Activated CD8-positive, alpha-beta T cell treated with anti-CD3 and anti-CD28 coated beads for 36 hours (primary cell): Measurements from ENCODE around the gene PJA1. TPM values are rescaled to one million over a fixed set of nuclear protein-coding genes. Genes with fewer than 3 reads are reported as not detected.

Experiments used
- ATAC-seq: fragments of 200-7000 bp; cut with Tn5 transposase; one replicate; pipeline ENCODE4 v1.10.0; 2021; ENCODE audit warnings: mild to moderate bottlenecking, moderate library complexity
- CTCF ChIA-PET: fragments of 350-600 bp; sonication (Branson Sonifier 250); formaldehyde crosslinking; loops from one replicate; lab custom pipeline; 2021; ENCODE audit warnings: antibody characterized with exemption; lab: Charles Lee
- POLR2A ChIA-PET: fragments of 350-600 bp; sonication (Branson Sonifier 250); formaldehyde crosslinking; loops from one replicate; lab custom pipeline; 2021; ENCODE audit warnings: antibody characterized with exemption; lab: Charles Lee
- DNase-seq: peaks from one replicate; pipeline ENCODE4 v3.0.0-alpha.2; 2020
- H3K27ac Mint-ChIP-seq: one replicate; pipeline ENCODE4 v1.8.0; 2021; ENCODE audit warnings: mild to moderate bottlenecking, mixed read lengths
- H3K27me3 Mint-ChIP-seq: one replicate; pipeline ENCODE4 v1.8.0; 2021; ENCODE audit warnings: mixed read lengths
- H3K36me3 Mint-ChIP-seq: one replicate; pipeline ENCODE4 v1.8.0; 2021; ENCODE audit warnings: low read depth, mixed read lengths
- H3K4me1 Mint-ChIP-seq: one replicate; pipeline ENCODE4 v1.8.0; 2021; ENCODE audit warnings: low read depth, mixed read lengths
- H3K4me3 Mint-ChIP-seq: one replicate; pipeline ENCODE4 v1.8.0; 2021; ENCODE audit warnings: mild to moderate bottlenecking, moderate library complexity, mixed read lengths
- H3K9me3 Mint-ChIP-seq: one replicate; pipeline ENCODE4 v1.8.0; 2021; ENCODE audit warnings: mixed read lengths
- CTCF ChIP-seq: fragments of 200-600 bp; IDR thresholded peaks from one replicate; pipeline ENCODE4 v1.8.0; 2022; ENCODE audit warnings: antibody characterized with exemption, mild to moderate bottlenecking
- intact Hi-C: fragments of 100-400 bp; cut with micrococcal nuclease; formaldehyde crosslinking; loops from one replicate; pipeline ENCODE4 v1.10.0; 2022
- total RNA-seq, 2 experiments: library from RNA; stranded (reverse); gene quantifications; one replicate each; pipeline ENCODE4 v1.2.3, GENCODE V29; 2021

The PJA1 gene
- total RNA-seq, 2 experiments from 2014 or later = 21.0 to 22.6 TPM

- CTCF ChIA-PET = no interaction called here
- no peak for TF ChIP-seq CTCF
These were observed 40.2 kb downstream of the PJA1 start for GRCh38 chrX:69125094-69125493.

GRCh38 chrX:69124108-69124507, 41.1 kb downstream of the PJA1 start:
- Mint-ChIP-seq H3K27ac (no peak overlapping the region), H3K9me3 (no peaks in the 10 kb centered on the region), H3K4me1 (no peaks in the 10 kb centered on the region), H3K27me3 (peaks cover 5% of the 10 kb centered on the region), H3K4me3 (no peak overlapping the region), H3K36me3 (no peaks in the 10 kb centered on the region)
- DNase-seq (no peak), ATAC-seq (no peak)
- no peak for TF ChIP-seq CTCF
- ChIA-PET CTCF (no interaction called here), POLR2A (no interaction called here)
- intact Hi-C loops = no loop called here

More at GRCh38 chrX:69125094-69125493, 40.2 kb downstream of the PJA1 start:
- Mint-ChIP-seq H3K27me3 (peaks cover 5% of the 10 kb centered on the region), H3K27ac (no peak overlapping the region), H3K9me3 (no peaks in the 10 kb centered on the region), H3K36me3 (no peaks in the 10 kb centered on the region), H3K4me1 (no peaks in the 10 kb centered on the region), H3K4me3 (no peak overlapping the region)
- no peak for DNase-seq
- intact Hi-C loops = no loop called here
- POLR2A ChIA-PET = no interaction called here
- no peak for ATAC-seq

- no peak overlapping the region for H3K4me3 Mint-ChIP-seq
- no peak overlapping the region for H3K27ac Mint-ChIP-seq
- no peaks in the 10 kb centered on the region for H3K36me3 Mint-ChIP-seq
- DNase-seq (no peak), ATAC-seq (no peak)
- POLR2A ChIA-PET = no interaction called here
- CTCF ChIA-PET = interaction anchor here (0.8 kb wide), 1 partner anchor 30 kb away, joined by 3 read pairs; no protein-coding TSS in a partner anchor
- no peaks in the 10 kb centered on the region for H3K9me3 Mint-ChIP-seq
- peaks cover 5% of the 10 kb centered on the region for H3K27me3 Mint-ChIP-seq
- H3K4me1 Mint-ChIP-seq = no peaks in the 10 kb centered on the region
- no peak for TF ChIP-seq CTCF
- intact Hi-C loops = no loop called here
These were observed 41.8 kb downstream of the PJA1 start for GRCh38 chrX:69123481-69123880.

- no peak overlapping the region for H3K27ac Mint-ChIP-seq
- no peak for ATAC-seq
These were observed 43.8 kb downstream of the PJA1 start for GRCh38 chrX:69121321-69122000.

More at GRCh38 chrX:69121321-69122000, 43.8 kb downstream of the PJA1 start:
- DNase-seq = no peak
- intact Hi-C loops = no loop called here
- TF ChIP-seq CTCF = no peak
- Mint-ChIP-seq H3K27me3 (no peaks in the 10 kb centered on the region), H3K4me1 (no peaks in the 10 kb centered on the region), H3K36me3 (no peaks in the 10 kb centered on the region), H3K4me3 (no peak overlapping the region), H3K9me3 (no peaks in the 10 kb centered on the region)
- ChIA-PET POLR2A (no interaction called here), CTCF (no interaction called here)
